Measurements from ENCODE around the gene RTRAF. TPM values are rescaled to one million over a fixed set of nuclear protein-coding genes. Genes with fewer than 3 reads are reported as not detected.
A peak's percentile ranks its signal among the peaks of the same experiment; 100 is the strongest.

Gene RTRAF
- total RNA-seq, 1 donor from 2014 or later: 276 TPM

DNA sequence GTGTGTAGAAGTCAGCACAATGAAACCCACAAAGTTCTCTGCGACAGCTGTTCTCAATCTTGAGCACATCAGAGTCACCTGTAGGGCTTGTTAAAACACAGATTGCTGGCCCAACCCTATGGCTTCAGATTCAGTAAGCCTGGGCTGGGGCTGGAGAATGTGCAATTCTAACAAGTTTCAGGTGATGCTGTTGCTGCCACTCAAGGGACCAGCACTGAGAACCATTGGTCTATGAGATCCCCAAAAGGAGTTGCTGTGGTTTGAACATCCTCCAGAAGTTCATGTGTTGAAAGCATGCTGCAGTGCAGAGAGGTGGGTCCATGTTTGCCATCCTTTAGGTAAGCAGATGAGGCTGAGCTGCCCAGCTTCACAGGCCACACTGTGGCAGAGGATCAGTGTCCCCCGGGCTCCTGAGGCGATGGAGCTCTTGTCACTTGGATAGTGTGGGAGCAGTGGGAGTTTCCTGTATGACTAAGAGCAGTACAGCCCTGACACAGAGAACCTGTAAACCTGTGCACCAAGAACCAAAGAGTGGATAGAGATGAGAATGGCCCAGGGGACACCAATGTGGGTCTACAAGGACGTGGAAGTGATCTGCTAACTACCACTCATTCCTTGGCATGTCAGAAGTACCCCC lies 8.0 kb upstream of the RTRAF start:
- intact Hi-C loops (cut with DNase I): loop anchor here (10.0 kb wide), 1 partner anchor 327 kb away; the partner anchor contains the start of gene FRMD6
- no peak for DNase-seq (ENCODE audit: missing footprints)
- no peak for ATAC-seq

GRCh38 chr14:51988221-51988620 lies 1.1 kb upstream of the RTRAF start:
- DNase-seq (ENCODE audit: missing footprints): no peak
- ATAC-seq: no peak
- intact Hi-C loops (cut with DNase I): loop anchor here (10.0 kb wide), 1 partner anchor 333 kb away; the partner anchor contains the start of gene FRMD6

DNA sequence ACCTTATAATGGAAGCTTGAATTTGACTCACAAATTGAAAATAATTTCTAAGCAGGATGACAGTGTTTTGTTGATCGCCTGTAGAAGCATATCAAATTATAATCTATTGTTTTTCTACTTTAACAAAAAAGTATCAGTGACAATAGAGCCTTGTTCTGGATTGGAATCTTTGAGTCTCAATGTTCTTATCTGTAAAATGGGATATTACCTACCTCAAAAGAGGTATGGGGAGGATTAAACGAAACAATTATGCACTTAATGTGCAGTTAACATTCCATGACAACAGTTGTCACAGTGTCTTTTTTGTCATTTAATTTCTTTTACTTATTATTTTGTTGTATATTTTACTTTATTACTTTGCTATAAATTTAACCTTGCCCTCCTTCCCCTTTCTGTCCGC lies 1.1 kb downstream of the RTRAF start:
- ATAC-seq: no peak
- intact Hi-C loops (cut with DNase I): loop anchor here (10.0 kb wide), 1 partner anchor 274 kb away; the partner anchor contains the start of gene PTGDR

GRCh38 chr14:51993285-51993920 lies 4.1 kb downstream of the RTRAF start:
- no peak for ATAC-seq
- intact Hi-C loops (cut with DNase I): loop anchor here (10.0 kb wide), 1 partner anchor 271 kb away; the partner anchor contains the start of gene PTGDR
- DNase-seq (ENCODE audit: missing footprints): no peak

More for the DNA sequence above, 1.1 kb downstream of the RTRAF start:
- DNase-seq (ENCODE audit: missing footprints): no peak

- intact Hi-C loops (cut with DNase I): loop anchor here (1.0 to 10.0 kb wide), 3 partner anchors 73 to 269 kb away; partner anchors contain the start of genes NID2 and PTGDR
- ATAC-seq (no peak), DNase-seq (ENCODE audit: missing footprints) (no peak)
Measured at GRCh38 chr14:51996148-51996746, 6.9 kb downstream of the RTRAF start.

DNA sequence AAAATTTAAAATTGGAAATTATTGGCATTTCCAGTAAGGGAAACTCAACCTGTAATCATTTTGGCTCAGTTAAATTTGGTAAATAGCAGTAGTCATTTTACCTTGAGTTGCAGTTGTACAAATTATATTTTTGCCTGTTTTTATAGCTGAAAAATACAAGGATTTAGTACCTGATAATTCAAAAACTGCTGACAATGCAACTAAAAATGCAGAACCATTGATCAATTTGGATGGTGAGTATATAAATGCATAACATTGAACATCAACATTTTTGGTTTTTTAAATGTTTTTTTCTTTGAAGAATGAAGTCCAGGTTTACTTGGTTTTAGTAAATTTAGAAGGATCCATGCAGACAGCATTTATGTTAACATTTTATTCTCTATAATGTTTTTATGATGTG lies 9.0 kb downstream of the RTRAF start:
- ATAC-seq (no peak), DNase-seq (ENCODE audit: missing footprints) (no peak)
- intact Hi-C loops (cut with DNase I): loop anchor here (10.0 kb wide), 1 partner anchor 266 kb away; the partner anchor contains the start of gene PTGDR

DNA sequence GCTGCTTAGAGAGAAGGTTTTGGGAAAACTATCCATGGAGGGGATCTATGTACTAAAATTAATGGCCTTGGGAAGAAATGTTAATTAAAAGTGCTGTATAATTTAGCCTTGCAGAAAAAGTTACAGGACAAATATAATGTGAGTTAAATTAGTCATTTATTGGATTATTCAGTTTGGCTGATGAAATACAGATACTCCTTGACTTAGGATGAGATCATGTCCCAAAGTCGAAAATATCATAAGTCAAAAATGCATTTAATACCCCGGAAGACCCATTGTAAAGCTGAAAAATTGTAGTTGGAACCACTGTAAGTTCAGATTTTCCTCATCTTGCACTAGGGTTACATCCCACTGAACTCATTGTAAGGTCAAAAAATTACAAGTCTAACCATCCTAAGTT lies 9.7 kb downstream of the RTRAF start:
- intact Hi-C loops (cut with DNase I): loop anchor here (10.0 kb wide), 1 partner anchor 266 kb away; the partner anchor contains the start of gene PTGDR
- ATAC-seq: no peak
- DNase-seq (ENCODE audit: missing footprints): no peak

- no peak for ATAC-seq
- intact Hi-C loops (cut with DNase I): no loop called here
- DNase-seq (ENCODE audit: missing footprints): no peak
Measured at GRCh38 chr14:52000019-52000582, 10.8 kb downstream of the RTRAF start.

DNA sequence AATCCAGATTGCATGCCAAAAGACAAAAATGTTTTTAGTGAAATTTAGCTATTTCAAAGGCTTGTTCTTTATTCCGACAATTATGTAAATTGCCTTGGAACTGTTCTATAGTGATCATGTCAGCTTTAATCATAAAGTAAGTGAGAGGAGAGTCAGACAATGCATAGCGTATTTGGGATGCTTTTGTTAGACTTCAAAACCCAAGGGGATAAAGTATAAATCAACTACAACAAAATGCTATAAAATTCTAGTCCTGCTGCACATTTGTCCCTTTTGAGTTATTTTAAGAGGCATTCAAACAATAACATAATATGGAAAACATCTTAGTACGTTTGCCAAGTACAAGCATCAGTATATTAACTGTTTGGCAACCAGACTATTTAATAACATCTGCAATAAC lies 11.3 kb downstream of the RTRAF start:
- DNase-seq (ENCODE audit: missing footprints) (no peak), ATAC-seq (no peak)
- intact Hi-C loops (cut with DNase I): no loop called here

DNA sequence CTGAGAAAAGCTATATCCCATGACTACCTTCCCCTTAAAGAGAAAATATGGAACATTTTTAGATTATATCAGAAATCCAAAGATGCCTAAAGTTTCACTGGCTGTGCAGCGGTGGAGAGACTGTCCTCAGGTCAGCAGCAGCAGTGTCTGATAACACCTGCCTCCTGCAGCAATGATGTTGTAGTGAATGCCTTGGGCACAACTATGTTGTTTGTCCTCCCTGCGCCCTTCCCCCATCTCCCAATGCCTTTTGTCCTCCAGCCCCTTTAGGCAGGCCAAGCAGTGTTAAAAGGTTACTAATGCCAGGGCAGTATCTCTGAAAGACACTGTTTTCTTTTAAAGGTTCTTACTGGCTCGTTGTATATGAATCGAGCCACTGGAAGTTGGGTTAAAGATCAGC lies 13.2 kb downstream of the RTRAF start:
- DNase-seq (ENCODE audit: missing footprints) (no peak), ATAC-seq (peak; percentile 40)
- intact Hi-C loops (cut with DNase I): no loop called here

- peak; percentile 87 for ATAC-seq
- DNase-seq (ENCODE audit: missing footprints): no peak
- intact Hi-C loops (cut with DNase I): no loop called here
Measured at GRCh38 chr14:52003324-52003723, 14.0 kb downstream of the RTRAF start.

DNA sequence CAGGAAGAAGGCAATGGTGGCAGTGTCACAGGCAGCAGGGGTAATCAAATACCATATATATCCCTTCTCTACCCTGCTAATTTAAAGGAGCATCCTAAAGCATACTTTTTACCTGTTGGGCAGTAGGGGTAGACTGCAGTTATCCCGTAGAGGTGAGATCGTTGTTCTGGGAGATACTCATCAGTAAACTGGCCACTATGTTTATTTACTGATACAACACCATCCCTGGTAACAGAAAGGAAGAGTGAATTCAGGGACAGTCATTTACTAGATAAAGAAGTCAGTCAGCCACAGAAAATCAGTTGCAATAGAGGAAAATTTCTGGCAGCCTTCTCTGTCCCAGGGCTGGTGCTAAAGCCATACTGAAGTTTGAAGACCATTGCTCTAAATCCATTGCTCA lies 16.3 kb downstream of the RTRAF start:
- DNase-seq (ENCODE audit: missing footprints) (no peak), ATAC-seq (no peak)
- intact Hi-C loops (cut with DNase I): no loop called here

DNA sequence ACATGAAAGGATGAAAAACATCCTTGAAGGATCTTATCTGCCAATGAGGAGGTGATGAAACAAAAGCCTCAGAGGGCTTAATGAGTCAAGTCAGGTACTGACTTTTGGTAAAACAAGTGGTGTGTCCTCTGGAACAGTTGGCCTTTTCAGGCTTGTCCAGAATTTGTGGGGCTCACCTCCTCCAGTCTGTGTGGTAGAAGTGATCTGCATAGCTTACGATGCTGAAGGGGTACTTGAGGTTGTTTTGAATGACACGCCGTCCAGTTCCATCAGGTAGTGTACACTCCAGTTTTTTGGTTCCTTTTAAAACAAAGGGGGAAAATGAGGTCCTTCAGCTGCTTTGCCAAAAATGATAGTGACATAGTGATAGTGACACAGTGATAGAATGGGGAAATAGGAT lies 17.0 kb downstream of the RTRAF start:
- ATAC-seq (no peak), DNase-seq (ENCODE audit: missing footprints) (no peak)
- intact Hi-C loops (cut with DNase I): no loop called here

GRCh38 chr14:52007211-52007610 lies 17.9 kb downstream of the RTRAF start:
- ATAC-seq (no peak), DNase-seq (ENCODE audit: missing footprints) (no peak)
- intact Hi-C loops (cut with DNase I): no loop called here

DNA sequence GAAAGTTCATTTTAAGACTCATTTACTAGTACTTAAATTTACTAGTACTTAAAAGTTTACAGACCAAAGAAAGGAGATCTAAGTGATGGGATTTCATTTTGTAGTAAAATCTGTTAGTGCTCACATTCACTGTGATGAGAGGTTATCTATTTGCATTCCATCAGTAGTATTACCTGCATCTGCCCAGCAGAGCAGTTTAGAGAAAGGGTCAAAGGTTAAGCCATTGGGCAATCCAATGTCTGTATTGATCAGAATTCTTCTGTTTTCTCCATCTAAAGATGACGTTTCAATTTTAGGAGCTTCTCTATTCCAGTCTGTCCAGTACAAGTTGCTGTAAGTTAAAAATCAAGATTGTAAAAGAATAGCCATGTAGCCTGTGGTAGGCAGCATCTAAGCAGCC lies 18.3 kb downstream of the RTRAF start:
- DNase-seq (ENCODE audit: missing footprints) (no peak), ATAC-seq (no peak)
- intact Hi-C loops (cut with DNase I): no loop called here

DNA sequence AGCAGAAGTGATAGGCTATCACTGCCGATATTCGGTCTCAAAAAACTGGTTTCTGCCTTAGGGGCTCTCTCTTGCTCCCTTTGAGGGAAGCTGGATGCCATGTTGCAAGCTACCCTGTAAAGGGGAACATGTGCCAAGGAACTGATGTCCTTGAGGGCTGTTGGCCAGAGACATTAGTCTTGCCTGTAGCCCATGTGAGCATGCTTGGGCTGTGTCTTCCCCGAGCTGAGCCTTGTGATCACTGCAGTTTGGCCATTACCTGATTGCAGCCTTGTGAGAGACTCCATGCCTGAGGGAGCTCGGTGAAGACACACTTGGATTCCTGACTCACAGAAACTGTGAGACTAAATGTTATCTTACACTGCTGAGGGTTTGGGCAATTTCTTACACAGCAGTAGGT lies 18.8 kb downstream of the RTRAF start:
- ATAC-seq (no peak), DNase-seq (ENCODE audit: missing footprints) (no peak)
- intact Hi-C loops (cut with DNase I): no loop called here

DNA sequence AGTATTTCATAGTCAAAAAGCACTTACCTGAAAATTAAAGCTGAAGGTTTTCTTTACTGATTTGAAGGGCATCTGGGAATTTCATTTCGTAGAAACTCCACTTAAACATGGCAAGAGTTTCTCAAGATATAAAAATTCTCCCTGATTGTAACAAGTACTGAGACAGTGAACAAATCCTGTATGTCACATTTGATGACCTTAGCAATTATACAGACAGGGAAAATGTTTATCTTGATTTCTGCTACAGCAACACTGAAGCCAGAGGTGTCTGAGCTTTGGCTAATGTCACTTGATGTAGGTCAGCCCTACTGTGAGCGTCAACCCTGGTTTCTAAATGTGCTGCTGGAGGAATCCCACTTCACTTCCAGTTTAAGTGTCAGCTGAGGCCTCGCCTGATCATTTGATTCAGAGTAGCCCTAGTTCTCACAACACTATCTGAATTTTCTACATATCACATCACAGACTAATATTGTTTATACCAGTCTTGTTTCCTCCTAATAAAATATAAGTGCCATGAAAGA lies 20.9 kb downstream of the RTRAF start:
- intact Hi-C loops (cut with DNase I): no loop called here
- ATAC-seq (peak; percentile 9), DNase-seq (ENCODE audit: missing footprints) (no peak)

GRCh38 chr14:52011523-52011922 lies 22.2 kb downstream of the RTRAF start:
- DNase-seq (ENCODE audit: missing footprints): no peak
- intact Hi-C loops (cut with DNase I): no loop called here
- ATAC-seq: no peak

- intact Hi-C loops (cut with DNase I): no loop called here
- DNase-seq (ENCODE audit: missing footprints): no peak
- peak; percentile 78 for ATAC-seq
Measured at GRCh38 chr14:52012635-52013034, 23.3 kb downstream of the RTRAF start.
